Trophoblast cell (in vitro differentiated cells and primary cell): ENCODE measurements around the gene CCRL2.

Experiments
- DNase-seq, 2 donors: peaks; one replicate each; pipeline ENCODE4 v3.0.0-alpha.2; 2016
- H2AFZ ChIP-seq: 2 replicates; pipeline ENCODE4 v1.6.1; 2013; ENCODE audit warnings: low read length, moderate library complexity, mild to moderate bottlenecking; ENCODE audit not compliant: insufficient read depth, poor library complexity
- H2AK5ac ChIP-seq: 2 replicates; pipeline ENCODE4 v1.6.1; 2013; ENCODE audit warnings: mild to moderate bottlenecking, low read length
- H2BK120ac ChIP-seq: 2 replicates; pipeline ENCODE4 v1.6.1; 2013; ENCODE audit warnings: low read length, mild to moderate bottlenecking, moderate library complexity; ENCODE audit not compliant: insufficient read depth, poor library complexity
- H2BK12ac ChIP-seq: 2 replicates; pipeline ENCODE4 v1.6.1; 2013; ENCODE audit warnings: mild to moderate bottlenecking, low read length, moderate library complexity
- H2BK5ac ChIP-seq: 2 replicates; pipeline ENCODE4 v1.6.1; 2013; ENCODE audit warnings: low read length, low read depth, moderate library complexity, mild to moderate bottlenecking; ENCODE audit not compliant: poor library complexity
- H3K14ac ChIP-seq: 2 replicates; pipeline ENCODE4 v1.6.1; 2013; ENCODE audit warnings: mild to moderate bottlenecking, low read length
- H3K18ac ChIP-seq: 2 replicates; pipeline ENCODE4 v1.6.1; 2013; ENCODE audit warnings: mild to moderate bottlenecking, low read length
- H3K23ac ChIP-seq: 2 replicates; pipeline ENCODE4 v1.6.1; 2013; ENCODE audit warnings: low read length
- H3K27ac ChIP-seq: 2 replicates; pipeline ENCODE4 v1.5.1; 2013; ENCODE audit warnings: low read depth, mild to moderate bottlenecking, inconsistent platforms, low read length, moderate library complexity
- H3K27me3 ChIP-seq: 2 replicates; pipeline ENCODE4 v1.6.1; 2013; ENCODE audit warnings: inconsistent platforms, mild to moderate bottlenecking, low read length, moderate library complexity; ENCODE audit not compliant: insufficient read depth
- H3K36me3 ChIP-seq, 2 experiments: 1 replicate in 1 of 2; 2 replicates in 1 of 2; pipeline ENCODE4 v1.6.1; 2013; ENCODE audit warnings: low read length in 2 of 2, mild to moderate bottlenecking in 2 of 2, moderate library complexity in 1 of 2; ENCODE audit not compliant: insufficient read depth in 2 of 2, control insufficient read depth in 1 of 2
- H3K4ac ChIP-seq: 2 replicates; pipeline ENCODE4 v1.6.1; 2013; ENCODE audit warnings: low read depth, mild to moderate bottlenecking, low read length, moderate library complexity
- H3K4me1 ChIP-seq, 2 experiments: 1 replicate in 1 of 2; 2 replicates in 1 of 2; pipeline ENCODE4 v1.6.1; 2013; ENCODE audit warnings: low read length in 2 of 2, mild to moderate bottlenecking in 2 of 2, moderate library complexity in 1 of 2; ENCODE audit not compliant: insufficient read depth in 2 of 2, control insufficient read depth in 1 of 2
- H3K4me2 ChIP-seq: 2 replicates; pipeline ENCODE4 v1.6.1; 2013; ENCODE audit warnings: inconsistent platforms, mild to moderate bottlenecking, low read length, moderate library complexity
- H3K4me3 ChIP-seq: 2 replicates; pipeline ENCODE4 v1.5.1; 2013; ENCODE audit warnings: mild to moderate bottlenecking, low read depth, low read length, inconsistent platforms
- H3K79me1 ChIP-seq: one replicate; pipeline ENCODE4 v1.6.1; 2013; ENCODE audit warnings: low read length
- H3K79me2 ChIP-seq: 2 replicates; pipeline ENCODE4 v1.6.1; 2013; ENCODE audit warnings: low read length, mild to moderate bottlenecking; ENCODE audit not compliant: control insufficient read depth, insufficient read depth, poor library complexity
- H3K9ac ChIP-seq: 2 replicates; pipeline ENCODE4 v1.6.1; 2013; ENCODE audit warnings: mild to moderate bottlenecking, low read length
- H3K9me3 ChIP-seq: 2 replicates; pipeline ENCODE4 v1.6.1; 2013; ENCODE audit warnings: low read depth, mild to moderate bottlenecking, control low read depth, inconsistent platforms, low read length; ENCODE audit not compliant: insufficient read depth
- H4K12ac ChIP-seq: 2 replicates; pipeline ENCODE4 v1.6.1; 2013; ENCODE audit warnings: low read depth, mild to moderate bottlenecking, low read length, moderate library complexity
- H4K8ac ChIP-seq: 2 replicates; pipeline ENCODE4 v1.6.1; 2013; ENCODE audit warnings: low read depth, mild to moderate bottlenecking, low read length, moderate library complexity
- H4K91ac ChIP-seq: one replicate; pipeline ENCODE4 v1.6.1; 2013; ENCODE audit warnings: low read depth, mild to moderate bottlenecking, low read length, moderate library complexity
- WGBS: extraction: QIAGEN DNeasy Blood & Tissue Kit; methylation state at CpG from one replicate; pipeline ENCODE4 v1.1.7; 2013; ENCODE audit warnings: missing lambda C conversion rate; ENCODE audit not compliant: insufficient read length, insufficient coverage; ENCODE audit errors: extremely low coverage; 5-methylcytosine and 5-hydroxymethylcytosine counted together

Gene CCRL2

DNA sequence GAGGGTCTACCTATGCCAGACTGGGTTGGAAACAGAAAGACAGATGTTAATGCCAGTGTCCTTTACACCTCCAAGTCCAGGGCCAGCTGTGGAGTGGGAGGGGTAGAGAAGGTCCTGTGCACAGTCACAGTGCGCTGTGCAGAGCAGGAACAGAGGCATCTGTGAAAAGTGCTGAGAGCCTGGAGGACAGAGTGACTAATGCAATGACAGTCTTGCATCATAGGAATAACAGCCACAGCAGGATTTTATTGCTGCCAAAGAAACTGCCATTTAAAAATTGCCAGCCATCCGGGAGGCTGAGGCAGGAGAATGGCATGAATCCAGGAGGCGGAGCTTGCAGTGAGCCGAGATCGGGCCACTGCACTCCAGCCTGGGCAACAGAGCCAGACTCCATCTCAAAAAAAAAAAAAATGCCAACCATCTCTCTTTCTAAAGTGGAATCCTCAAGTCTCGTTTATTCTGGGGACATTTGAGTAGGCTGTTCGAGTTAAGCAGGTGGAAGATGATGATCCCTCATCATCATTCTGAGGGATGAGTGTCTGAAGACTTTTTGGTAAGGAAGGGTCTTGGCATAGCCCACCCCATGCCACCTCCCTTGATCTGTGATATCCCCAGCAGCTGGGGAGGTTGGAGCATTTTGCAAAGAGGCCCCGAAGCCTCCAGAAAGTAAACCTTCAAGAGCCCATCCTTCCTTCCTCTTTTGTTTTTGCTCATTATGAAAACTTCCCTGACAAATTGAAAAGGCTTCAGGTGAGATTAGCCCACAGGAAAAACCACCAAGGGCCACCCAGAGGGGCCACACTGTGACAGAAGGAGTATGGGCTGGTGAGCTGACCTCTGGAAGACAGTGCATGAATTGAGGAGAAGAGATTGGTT lies 45.4 kb upstream of the CCRL2 start:
- Histone ChIP-seq H2BK12ac (no peak overlapping the region), H3K4me2 (no peak overlapping the region), H3K4ac (no peak overlapping the region), H3K23ac (no peak overlapping the region), H3K4me1 (peaks cover 0 to 2% of the 10 kb centered on the region in 2 experiments), H2AK5ac (no peak overlapping the region), H3K27ac (no peak overlapping the region), H4K91ac (no peak overlapping the region), H3K18ac (no peak overlapping the region), H3K36me3 (no peaks in the 10 kb centered on the region), H3K79me2 (no peaks in the 10 kb centered on the region), H2BK120ac (no peak overlapping the region), H4K8ac (no peak overlapping the region), H2BK5ac (no peak overlapping the region), H3K79me1 (no peaks in the 10 kb centered on the region), H3K9ac (no peak overlapping the region), H2AFZ (no peak overlapping the region), H4K12ac (no peak overlapping the region), H3K14ac (no peak overlapping the region), H3K27me3 (no peaks in the 10 kb centered on the region), H3K9me3 (peaks cover 1% of the 10 kb centered on the region), H3K4me3 (no peak overlapping the region)
- WGBS, result no CpG with 5 or more reads among the region's 8 CpGs
- peak; percentile 59 to 82 for DNase-seq

GRCh38 chr3:46365041-46365440 lies 42.0 kb upstream of the CCRL2 start:
- Histone ChIP-seq H3K4ac (no peak overlapping the region), H2AK5ac (no peak overlapping the region), H3K9me3 (no peaks in the 10 kb centered on the region), H3K18ac (no peak overlapping the region), H3K79me2 (no peaks in the 10 kb centered on the region), H2BK5ac (no peak overlapping the region), H3K27me3 (no peaks in the 10 kb centered on the region), H3K36me3 (no peaks in the 10 kb centered on the region), H3K14ac (no peak overlapping the region), H2BK120ac (no peak overlapping the region), H3K4me1 (peaks cover 0 to 2% of the 10 kb centered on the region in 2 experiments), H4K8ac (no peak overlapping the region), H3K4me2 (no peak overlapping the region), H2BK12ac (no peak overlapping the region), H4K91ac (no peak overlapping the region), H4K12ac (no peak overlapping the region), H3K79me1 (no peaks in the 10 kb centered on the region), H2AFZ (no peak overlapping the region), H3K4me3 (no peak overlapping the region), H3K23ac (no peak overlapping the region), H3K9ac (no peak overlapping the region), H3K27ac (no peak overlapping the region)
- no peak for DNase-seq
- WGBS, result no CpG with 5 or more reads among the region's 4 CpGs

- H3K9ac ChIP-seq, result no peak overlapping the region
- H4K8ac ChIP-seq, result no peak overlapping the region
- H4K12ac ChIP-seq, result no peak overlapping the region
- no peaks in the 10 kb centered on the region for H3K9me3 ChIP-seq
- H4K91ac ChIP-seq, result no peak overlapping the region
- no peak overlapping the region for H3K14ac ChIP-seq
- no peak overlapping the region for H2BK120ac ChIP-seq
- no CpG with 5 or more reads among the region's 5 CpGs for WGBS
- H3K27ac ChIP-seq, result no peak overlapping the region
- H2BK5ac ChIP-seq, result no peak overlapping the region
- no peak for DNase-seq
- H3K79me2 ChIP-seq, result no peaks in the 10 kb centered on the region
- no peaks in the 10 kb centered on the region for H3K36me3 ChIP-seq
- H3K23ac ChIP-seq, result no peak overlapping the region
- H3K4me1 ChIP-seq, result peaks cover 0 to 2% of the 10 kb centered on the region in 2 experiments
- no peak overlapping the region for H3K4ac ChIP-seq
- H2BK12ac ChIP-seq, result no peak overlapping the region
- H3K4me3 ChIP-seq, result no peak overlapping the region
- H3K79me1 ChIP-seq, result no peaks in the 10 kb centered on the region
- no peak overlapping the region for H3K18ac ChIP-seq
- H2AK5ac ChIP-seq, result no peak overlapping the region
- H3K4me2 ChIP-seq, result no peak overlapping the region
- H2AFZ ChIP-seq, result no peak overlapping the region
- H3K27me3 ChIP-seq, result no peaks in the 10 kb centered on the region
These were observed 41.1 kb upstream of the CCRL2 start for GRCh38 chr3:46365737-46366524.

GRCh38 chr3:46367811-46368210 lies 39.2 kb upstream of the CCRL2 start:
- no peak overlapping the region for H2AK5ac ChIP-seq
- H3K9ac ChIP-seq, result no peak overlapping the region
- H3K4me2 ChIP-seq, result no peak overlapping the region
- H2BK120ac ChIP-seq, result no peak overlapping the region
- no peaks in the 10 kb centered on the region for H3K9me3 ChIP-seq
- H4K8ac ChIP-seq, result no peak overlapping the region
- no peak overlapping the region for H3K4ac ChIP-seq
- no peaks in the 10 kb centered on the region for H3K79me1 ChIP-seq
- no peak overlapping the region for H3K23ac ChIP-seq
- no peaks in the 10 kb centered on the region for H3K36me3 ChIP-seq
- no peak overlapping the region for H4K91ac ChIP-seq
- no peak overlapping the region for H3K18ac ChIP-seq
- no peaks in the 10 kb centered on the region for H3K4me1 ChIP-seq
- H3K79me2 ChIP-seq, result no peaks in the 10 kb centered on the region
- H3K14ac ChIP-seq, result no peak overlapping the region
- WGBS, result no CpG with 5 or more reads among the region's 5 CpGs
- no peak overlapping the region for H2AFZ ChIP-seq
- no peak for DNase-seq
- no peak overlapping the region for H2BK12ac ChIP-seq
- H3K27me3 ChIP-seq, result no peaks in the 10 kb centered on the region
- H3K27ac ChIP-seq, result no peak overlapping the region
- no peak overlapping the region for H2BK5ac ChIP-seq
- no peak overlapping the region for H4K12ac ChIP-seq
- H3K4me3 ChIP-seq, result no peak overlapping the region
